Skeletal muscle cell (primary cell): ENCODE results near the gene ACP2.
"Not testable (repeated sequence)": the region's sequence is repeated elsewhere in the genome, so short reads cannot be mapped to it uniquely, and the experiment has no call there.

Experiments used
- DNase-seq: peaks from one replicate; pipeline ENCODE4 v3.0.0-alpha.2; 2010; ENCODE audit warnings: low read depth
- H3K4me3 ChIP-seq: 2 replicates; pipeline ENCODE4 v1.5.1; 2011; ENCODE audit warnings: low read depth, mild to moderate bottlenecking, control low read depth, low read length, moderate library complexity

ACP2 gene

DNA sequence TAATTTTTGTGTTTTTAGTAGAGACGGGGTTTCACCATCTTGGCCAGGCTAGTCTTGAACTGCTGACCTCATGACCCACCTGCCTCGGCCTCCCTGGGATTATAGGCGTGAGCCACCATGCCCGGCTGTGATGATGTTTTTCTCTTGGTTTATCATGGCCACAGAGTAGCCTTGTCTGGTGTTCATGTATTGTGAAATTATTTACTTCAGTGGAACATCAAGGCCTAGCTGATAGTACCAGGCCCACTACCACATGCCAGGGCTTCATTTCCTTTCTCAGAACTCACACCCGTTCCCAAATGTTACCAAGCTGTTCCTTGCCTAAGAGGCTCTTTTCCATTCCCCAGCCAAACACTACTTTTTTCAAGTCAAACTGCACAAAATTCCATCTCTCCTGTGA, 40.0 kb downstream of the ACP2 start:
- no peak for DNase-seq
- no peak overlapping the region for H3K4me3 ChIP-seq

DNA sequence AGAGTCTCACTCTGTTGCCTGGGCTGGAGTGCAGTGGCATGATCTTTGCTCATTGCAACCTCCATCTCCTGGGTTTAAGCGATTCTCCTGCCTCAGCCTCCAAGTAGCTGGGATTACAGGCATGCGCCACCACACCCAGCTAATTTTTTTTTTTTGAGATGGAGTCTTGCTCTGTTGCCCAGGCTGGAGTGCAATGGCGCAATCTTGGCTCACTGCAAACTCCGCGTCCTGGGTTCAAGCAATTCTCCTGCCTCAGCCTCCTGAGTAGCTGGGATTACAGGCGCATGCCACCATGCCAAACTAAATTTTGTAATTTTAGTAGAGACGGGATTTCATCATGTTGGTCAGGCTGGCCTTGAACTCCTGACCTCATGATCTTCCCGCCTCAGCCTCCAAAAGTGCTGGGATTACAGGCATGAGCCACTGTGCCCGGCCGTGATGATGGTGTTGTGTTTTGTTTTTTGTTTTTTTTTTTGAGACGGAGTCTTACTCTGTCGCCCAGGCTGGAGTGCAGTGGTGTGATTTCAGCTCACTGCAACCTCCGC, 40.5 kb downstream of the ACP2 start:
- DNase-seq = not testable (repeated sequence)

DNA sequence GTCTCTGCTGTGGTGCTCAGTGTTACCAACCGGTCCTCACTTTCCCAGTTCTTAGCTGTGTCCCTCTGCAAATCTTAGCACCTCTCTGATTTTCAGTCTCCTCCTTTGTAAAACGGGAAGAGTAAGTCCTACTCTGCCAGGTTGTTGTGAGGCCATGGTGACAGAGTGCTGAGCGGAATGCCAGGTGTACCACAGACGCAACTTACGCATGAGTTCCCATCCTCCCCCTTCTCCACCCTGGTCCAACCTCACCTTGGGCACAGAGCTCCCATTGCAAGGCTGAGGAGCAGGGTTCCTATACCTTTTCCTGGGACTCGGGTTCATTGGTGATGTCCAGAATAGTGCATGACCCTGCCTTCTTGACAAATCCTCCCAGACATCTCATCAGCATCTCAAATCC, 41.2 kb downstream of the ACP2 start:
- DNase-seq = no peak
- H3K4me3 ChIP-seq = no peak overlapping the region

More for the DNA sequence above, 40.5 kb downstream of the ACP2 start:
- not testable (repeated sequence) for H3K4me3 ChIP-seq

DNA sequence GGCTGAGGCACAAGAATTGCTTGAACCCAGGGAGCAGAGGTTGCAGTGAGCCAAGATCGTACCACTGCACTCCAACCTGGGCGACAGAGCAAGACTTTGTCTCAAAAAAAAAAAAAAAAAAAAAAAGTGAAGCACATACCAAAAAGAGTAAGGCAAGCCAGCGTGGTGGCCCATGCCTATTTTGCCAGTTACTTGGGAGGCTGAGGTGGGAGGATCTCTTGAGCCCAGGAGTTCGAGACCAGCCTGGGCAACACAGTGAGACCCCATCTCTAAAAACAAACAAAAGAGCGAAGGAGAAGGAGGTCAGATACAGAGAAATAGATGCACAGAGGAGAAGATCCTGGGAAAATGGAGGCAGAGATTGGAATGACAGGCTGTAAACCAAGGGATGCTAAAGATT, 42.0 kb downstream of the ACP2 start:
- H3K4me3 ChIP-seq, DNase-seq: not testable (repeated sequence)

DNA sequence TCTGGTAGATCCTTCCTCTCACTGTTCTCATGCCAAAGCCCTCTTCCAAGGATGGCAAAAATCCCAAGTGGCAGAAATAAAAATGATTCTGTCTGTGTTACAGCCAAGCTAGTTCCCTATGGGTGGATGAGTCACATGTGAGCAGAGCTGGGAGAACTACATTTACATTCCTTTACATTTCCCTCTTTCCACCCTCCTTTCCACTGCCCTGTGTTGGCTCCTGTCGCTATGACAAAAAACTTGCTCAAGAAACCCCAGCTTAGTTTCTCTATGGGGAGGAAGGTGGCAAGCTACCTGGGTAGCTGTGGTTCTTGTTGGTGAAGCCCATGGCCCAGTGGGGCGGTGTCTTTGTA, 44.0 kb downstream of the ACP2 start:
- DNase-seq = peak; percentile 66
- H3K4me3 ChIP-seq = no peak overlapping the region

GRCh38 chr11:47202576-47202975, 46.0 kb downstream of the ACP2 start:
- no peak for DNase-seq
- H3K4me3 ChIP-seq = no peak overlapping the region

- H3K4me3 ChIP-seq = no peak overlapping the region
- DNase-seq = no peak
Observed at GRCh38 chr11:47201015-47201414, 47.6 kb downstream of the ACP2 start.

GRCh38 chr11:47198161-47198560, 50.5 kb downstream of the ACP2 start:
- not testable (repeated sequence) for DNase-seq, H3K4me3 ChIP-seq

- H3K4me3 ChIP-seq = no peak overlapping the region
- DNase-seq = no peak
Observed at GRCh38 chr11:47192111-47192510, 56.5 kb downstream of the ACP2 start.

DNA sequence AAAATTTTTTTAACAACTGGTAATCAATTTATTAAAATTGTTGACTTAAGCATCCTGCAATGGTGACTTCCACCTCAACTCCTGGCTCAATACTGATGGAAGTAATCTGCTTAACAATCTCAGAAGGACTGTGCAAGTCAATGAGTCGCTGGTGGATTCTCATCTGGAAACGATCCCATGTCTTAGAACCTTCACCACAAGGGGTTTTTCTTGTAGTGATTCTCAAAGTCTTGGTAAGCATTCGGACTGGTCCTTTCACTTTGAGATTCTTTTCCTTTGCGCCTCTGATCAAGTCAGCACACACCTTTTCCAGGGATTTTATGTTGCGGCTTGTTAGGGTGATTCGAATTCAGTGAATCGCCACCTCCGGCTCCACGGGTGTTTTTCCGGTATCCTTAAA, 57.5 kb downstream of the ACP2 start:
- DNase-seq, H3K4me3 ChIP-seq: not testable (repeated sequence)
